HFF-Myc (cell line): ENCODE measurements around the gene DTYMK.
A peak's percentile ranks its signal among the peaks of the same experiment; 100 is the strongest.

Source experiments
- DNase-seq: peaks from one replicate; pipeline ENCODE4 v3.0.0-alpha.2; 2011; ENCODE audit warnings: low read depth; ENCODE audit errors: extremely low read depth
- H3K4me3 ChIP-seq: replicated peaks from 2 replicates; pipeline ENCODE4 v1.5.1; 2011; ENCODE audit warnings: low read depth, mild to moderate bottlenecking, control low read depth, low read length
- TF ChIP-seq, protein P1 (sequence below): IDR thresholded peaks from 2 replicates; pipeline ENCODE4 v1.5.1; 2012; ENCODE audit warnings: mild to moderate bottlenecking, low read depth, low read length, control low read depth; ENCODE audit errors: missing control alignments

Gene DTYMK

DNA sequence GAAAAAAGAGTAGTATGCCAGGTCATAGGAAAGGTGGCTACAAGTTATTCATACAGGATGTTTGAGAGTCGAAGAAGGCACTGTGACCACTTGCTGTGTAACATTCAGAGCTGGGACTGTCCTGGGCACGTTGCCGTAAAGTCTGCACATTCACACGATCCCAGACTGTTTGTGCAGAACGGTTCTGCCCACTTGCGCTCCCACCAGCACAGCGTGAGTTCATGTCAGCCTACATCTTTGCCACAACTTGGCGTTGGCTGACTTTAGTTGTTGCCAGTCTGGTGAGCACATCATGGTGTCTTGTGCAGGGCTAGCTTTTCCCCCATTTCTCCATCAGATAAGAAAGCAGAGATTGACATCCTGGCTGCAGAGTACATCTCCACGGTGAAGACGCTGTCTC is 22.3 kb upstream of the DTYMK start:
- no peak overlapping the region for H3K4me3 ChIP-seq
- DNase-seq: no peak
- TF ChIP-seq, protein P1, sequence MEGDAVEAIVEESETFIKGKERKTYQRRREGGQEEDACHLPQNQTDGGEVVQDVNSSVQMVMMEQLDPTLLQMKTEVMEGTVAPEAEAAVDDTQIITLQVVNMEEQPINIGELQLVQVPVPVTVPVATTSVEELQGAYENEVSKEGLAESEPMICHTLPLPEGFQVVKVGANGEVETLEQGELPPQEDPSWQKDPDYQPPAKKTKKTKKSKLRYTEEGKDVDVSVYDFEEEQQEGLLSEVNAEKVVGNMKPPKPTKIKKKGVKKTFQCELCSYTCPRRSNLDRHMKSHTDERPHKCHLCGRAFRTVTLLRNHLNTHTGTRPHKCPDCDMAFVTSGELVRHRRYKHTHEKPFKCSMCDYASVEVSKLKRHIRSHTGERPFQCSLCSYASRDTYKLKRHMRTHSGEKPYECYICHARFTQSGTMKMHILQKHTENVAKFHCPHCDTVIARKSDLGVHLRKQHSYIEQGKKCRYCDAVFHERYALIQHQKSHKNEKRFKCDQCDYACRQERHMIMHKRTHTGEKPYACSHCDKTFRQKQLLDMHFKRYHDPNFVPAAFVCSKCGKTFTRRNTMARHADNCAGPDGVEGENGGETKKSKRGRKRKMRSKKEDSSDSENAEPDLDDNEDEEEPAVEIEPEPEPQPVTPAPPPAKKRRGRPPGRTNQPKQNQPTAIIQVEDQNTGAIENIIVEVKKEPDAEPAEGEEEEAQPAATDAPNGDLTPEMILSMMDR: no peak

DNA sequence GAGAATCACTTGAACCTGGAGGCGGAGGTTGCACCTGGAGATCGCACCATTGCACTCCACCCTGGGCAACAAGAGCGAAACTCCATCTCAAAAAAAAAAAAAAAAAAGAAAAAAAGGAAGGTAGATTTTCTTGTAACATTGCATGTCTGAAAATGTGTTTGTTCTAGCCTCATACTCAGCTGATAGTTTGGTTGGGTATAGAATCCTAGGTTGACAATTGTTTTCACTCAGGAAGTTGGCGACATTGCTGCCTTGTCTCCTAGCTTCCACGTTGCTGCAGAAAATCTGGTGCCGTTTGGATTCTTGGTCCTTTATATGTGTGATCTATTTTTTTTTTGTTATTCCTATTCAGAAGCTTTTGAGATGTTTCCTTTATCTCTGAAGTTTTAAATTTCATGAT is 19.9 kb upstream of the DTYMK start:
- TF ChIP-seq, protein P1: no peak
- no peak overlapping the region for H3K4me3 ChIP-seq
- DNase-seq: no peak

DNA sequence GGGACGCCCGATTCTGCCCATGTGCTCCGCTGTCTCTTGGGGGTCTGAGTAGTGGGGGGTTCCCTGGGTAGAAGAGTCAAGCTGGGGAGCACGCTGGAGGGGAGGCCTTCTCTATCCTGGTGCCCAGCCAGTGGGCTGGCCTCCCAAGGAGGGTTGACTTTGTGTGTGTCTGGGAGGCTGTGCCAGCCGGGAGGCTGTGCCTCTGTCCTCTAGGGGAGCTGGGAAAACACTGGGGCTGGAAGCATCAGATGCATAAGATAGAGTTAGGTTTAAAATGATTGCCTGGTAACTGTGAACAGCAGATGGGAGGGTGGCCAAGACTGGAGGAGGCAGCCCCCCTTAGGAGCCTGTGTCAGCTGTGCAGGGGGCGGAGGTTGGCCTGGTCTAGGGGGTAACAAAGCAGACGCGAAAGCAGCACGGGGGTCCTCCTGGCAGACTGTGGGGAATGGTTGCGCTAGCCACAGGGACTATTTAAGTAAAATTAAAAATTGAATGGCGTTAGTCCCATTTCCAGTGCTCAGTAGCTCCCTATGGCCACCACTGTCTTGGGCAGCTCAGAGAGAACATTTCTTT is 16.5 kb upstream of the DTYMK start:
- DNase-seq: no peak
- H3K4me3 ChIP-seq: peak overlapping the region; percentile 56
- TF ChIP-seq, protein P1: no peak

DNA sequence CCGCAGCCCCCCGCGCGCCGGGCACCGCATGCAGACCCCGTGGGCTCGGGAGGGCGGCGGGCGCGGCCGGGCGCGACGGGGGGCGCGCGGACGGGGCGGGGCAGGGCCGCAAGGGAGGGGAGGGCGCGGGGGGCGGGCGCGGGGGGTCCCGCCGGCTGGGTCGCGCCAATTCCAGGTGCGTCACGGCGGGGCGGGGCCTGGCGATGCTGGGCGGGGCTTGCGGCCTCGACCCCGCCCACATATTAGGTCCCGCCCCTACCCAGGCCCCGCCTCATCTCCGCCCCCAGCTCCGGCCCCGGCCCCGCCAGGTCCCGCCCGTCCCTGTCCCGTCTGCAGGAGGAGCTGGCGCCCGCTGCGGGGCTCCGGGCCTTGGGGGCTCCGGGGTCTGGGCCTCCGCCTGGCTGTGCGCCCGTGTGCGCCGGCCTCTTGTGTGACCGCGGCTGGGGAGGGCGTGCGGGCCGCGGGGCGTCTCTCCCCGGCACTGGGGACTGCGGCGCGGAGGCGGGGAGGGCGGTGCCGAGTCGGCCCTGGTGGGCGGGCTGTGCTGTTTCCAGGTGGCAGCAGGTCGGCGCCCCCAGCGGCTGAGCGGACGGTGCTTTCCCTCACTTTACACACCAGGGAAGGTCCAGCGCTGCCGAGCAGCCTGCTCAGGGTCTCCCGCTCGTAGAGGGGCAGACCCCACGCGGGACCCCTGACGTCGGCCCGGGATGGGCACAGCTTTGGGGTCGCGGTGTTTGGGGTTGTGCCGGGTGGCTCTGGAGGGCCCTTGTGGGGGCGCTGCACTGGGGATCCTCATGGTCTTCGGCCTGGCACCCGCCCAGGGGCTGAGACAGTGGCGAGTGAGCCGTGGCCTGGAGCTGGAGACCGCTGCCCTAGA is 15.8 kb upstream of the DTYMK start:
- no peak for DNase-seq
- TF ChIP-seq, protein P1: peak; percentile 22
- peak overlapping the region; percentile 56 for H3K4me3 ChIP-seq

DNA sequence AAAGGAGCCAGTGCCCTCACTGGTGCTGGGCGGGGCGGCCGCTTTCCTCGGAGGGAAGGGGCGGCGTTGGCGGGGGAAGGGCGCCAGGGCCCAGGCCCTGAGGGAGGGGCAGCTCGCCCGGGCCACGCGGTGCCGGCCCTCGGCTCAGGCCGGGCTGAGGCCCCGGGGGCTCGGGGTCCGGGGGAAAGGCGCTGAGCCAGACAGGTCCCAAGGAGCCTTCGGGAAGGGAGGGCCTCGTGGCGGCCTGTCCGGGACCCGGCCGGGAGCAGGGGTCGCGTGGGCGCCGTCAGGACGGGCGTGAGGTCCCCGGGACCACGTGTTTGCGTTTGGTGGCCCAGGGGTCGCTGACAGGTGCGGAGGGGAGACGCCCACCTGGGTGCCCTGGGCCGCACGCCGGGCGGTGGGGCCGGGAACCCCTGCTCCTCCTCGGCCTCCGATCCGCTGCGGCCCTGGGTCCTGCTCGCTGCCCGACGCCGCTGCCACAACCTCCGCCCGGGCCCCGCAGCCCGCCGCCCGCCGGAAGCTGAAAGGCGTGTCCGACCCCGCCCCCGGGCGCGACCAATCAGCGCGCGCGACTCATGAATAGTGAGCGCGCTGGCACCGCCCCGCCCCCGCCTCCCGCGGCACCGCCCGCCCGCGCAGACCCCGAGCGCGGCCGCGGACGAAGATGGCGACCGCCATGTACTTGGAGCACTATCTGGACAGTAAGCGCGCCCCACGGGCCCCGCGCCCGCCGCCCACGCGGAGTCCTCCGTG is 15.0 kb upstream of the DTYMK start, which contains the start of gene ING5:
Gene ING5, plus strand, starts transcription at position 641 of the 756 bp plus-strand sequence. Its CDS starts 27 bp downstream, at position 668.
- H3K4me3 ChIP-seq: peak within 1 kb of the TSS; percentile 56
- DNase-seq: no peak
- TF ChIP-seq, protein P1: no peak

DNA sequence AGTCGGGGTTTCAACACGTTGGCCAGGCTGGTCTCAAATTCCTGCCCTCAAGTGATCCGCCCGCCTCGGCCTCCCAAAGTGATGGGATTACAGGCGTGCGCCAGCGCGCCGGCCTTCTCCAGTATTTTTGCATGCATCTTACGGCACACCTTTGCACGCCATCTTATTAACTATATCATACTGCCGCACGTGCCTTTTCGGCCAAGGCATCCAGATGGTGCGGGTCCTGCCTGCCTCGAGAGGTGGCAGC is 14.5 kb upstream of the DTYMK start:
- TF ChIP-seq, protein P1: no peak
- DNase-seq: peak; percentile 71
- H3K4me3 ChIP-seq: peak overlapping the region; percentile 56
